Measurements from ENCODE around the gene MRPL12.

Gene MRPL12

GRCh38 chr17:81682565-81683207 is 20.5 kb upstream of the MRPL12 start:
- in situ Hi-C loops (cut with HindIII; ENCODE audit: low sequenced_read_pairs) = no loop called here

- in situ Hi-C loops (cut with HindIII; ENCODE audit: low sequenced_read_pairs) = no loop called here
Measured at GRCh38 chr17:81683208-81683583, 20.0 kb upstream of the MRPL12 start.

GRCh38 chr17:81683584-81684441 is 19.4 kb upstream of the MRPL12 start, which contains the start of the genes ARL16 and HGS:
Gene ARL16 (minus strand): TSS chr17:81683797. CDS start chr17:81683753, 44 bp downstream.
Gene HGS (plus strand): TSS chr17:81684011. CDS start chr17:81684067, 56 bp downstream.
- in situ Hi-C loops (cut with HindIII; ENCODE audit: low sequenced_read_pairs) = no loop called here

GRCh38 chr17:81684442-81684911 is 18.7 kb upstream of the MRPL12 start:
- in situ Hi-C loops (cut with HindIII; ENCODE audit: low sequenced_read_pairs) = no loop called here

- in situ Hi-C loops (cut with HindIII; ENCODE audit: low sequenced_read_pairs) = no loop called here
Measured at GRCh38 chr17:81685108-81685507, 18.1 kb upstream of the MRPL12 start.

- in situ Hi-C loops (cut with HindIII; ENCODE audit: low sequenced_read_pairs) = no loop called here
Measured at GRCh38 chr17:81686614-81687013, 16.6 kb upstream of the MRPL12 start.

GRCh38 chr17:81687770-81688541 is 15.2 kb upstream of the MRPL12 start:
- in situ Hi-C loops (cut with HindIII; ENCODE audit: low sequenced_read_pairs) = no loop called here

- in situ Hi-C loops (cut with HindIII; ENCODE audit: low sequenced_read_pairs) = no loop called here
Measured at GRCh38 chr17:81688616-81689015, 14.6 kb upstream of the MRPL12 start.

GRCh38 chr17:81690066-81690465 is 13.1 kb upstream of the MRPL12 start:
- in situ Hi-C loops (cut with HindIII; ENCODE audit: low sequenced_read_pairs) = no loop called here

- in situ Hi-C loops (cut with HindIII; ENCODE audit: low sequenced_read_pairs) = no loop called here
Measured at GRCh38 chr17:81690549-81690948, 12.6 kb upstream of the MRPL12 start.

- in situ Hi-C loops (cut with HindIII; ENCODE audit: low sequenced_read_pairs) = no loop called here
Measured at GRCh38 chr17:81691196-81691595, 12.0 kb upstream of the MRPL12 start.

- in situ Hi-C loops (cut with HindIII; ENCODE audit: low sequenced_read_pairs) = no loop called here
Measured at GRCh38 chr17:81691608-81692007, 11.6 kb upstream of the MRPL12 start.

GRCh38 chr17:81693509-81694210 is 9.5 kb upstream of the MRPL12 start:
- in situ Hi-C loops (cut with HindIII; ENCODE audit: low sequenced_read_pairs) = no loop called here

GRCh38 chr17:81694810-81695209 is 8.4 kb upstream of the MRPL12 start:
- in situ Hi-C loops (cut with HindIII; ENCODE audit: low sequenced_read_pairs) = no loop called here

GRCh38 chr17:81695211-81695610 is 8.0 kb upstream of the MRPL12 start:
- in situ Hi-C loops (cut with HindIII; ENCODE audit: low sequenced_read_pairs) = no loop called here

GRCh38 chr17:81695801-81696200 is 7.4 kb upstream of the MRPL12 start:
- in situ Hi-C loops (cut with HindIII; ENCODE audit: low sequenced_read_pairs) = no loop called here

- in situ Hi-C loops (cut with HindIII; ENCODE audit: low sequenced_read_pairs) = no loop called here
Measured at GRCh38 chr17:81696218-81696941, 6.8 kb upstream of the MRPL12 start.

GRCh38 chr17:81697261-81698044 is 5.7 kb upstream of the MRPL12 start:
- in situ Hi-C loops (cut with HindIII; ENCODE audit: low sequenced_read_pairs) = no loop called here

All from DLD1 (cell line).